ENCODE results near the gene IGF1R.
A peak's percentile ranks its signal among the peaks of the same experiment; 100 is the strongest.

Gene IGF1R

GRCh38 chr15:98855067-98855814 lies 206.9 kb downstream of the IGF1R start:
- DNase-seq (ENCODE audit: low read depth in 2 of 3, low spot score in 1 of 3) = no peak

- no peak for DNase-seq (ENCODE audit: low read depth in 2 of 3, low spot score in 1 of 3)
Observed at GRCh38 chr15:98855815-98856531, 207.6 kb downstream of the IGF1R start.

GRCh38 chr15:98856532-98856907 lies 208.2 kb downstream of the IGF1R start:
- DNase-seq (ENCODE audit: low read depth in 2 of 3, low spot score in 1 of 3) = no peak

- DNase-seq (ENCODE audit: low read depth in 2 of 3, low spot score in 1 of 3) = no peak
Observed at GRCh38 chr15:98858610-98859023, 210.3 kb downstream of the IGF1R start.

- no peak for DNase-seq (ENCODE audit: low read depth in 2 of 3, low spot score in 1 of 3)
Observed at GRCh38 chr15:98859149-98859548, 210.8 kb downstream of the IGF1R start.

- no peak for DNase-seq (ENCODE audit: low read depth in 2 of 3, low spot score in 1 of 3)
Observed at GRCh38 chr15:98860281-98861041, 212.1 kb downstream of the IGF1R start.

GRCh38 chr15:98861188-98861587 lies 212.8 kb downstream of the IGF1R start:
- DNase-seq (ENCODE audit: low read depth in 2 of 3, low spot score in 1 of 3) = no peak

- DNase-seq (ENCODE audit: low read depth in 2 of 3, low spot score in 1 of 3) = no peak
Observed at GRCh38 chr15:98863983-98864382, 215.6 kb downstream of the IGF1R start.

- peak; percentile 59 to 66 (median 61) for DNase-seq (ENCODE audit: low read depth in 2 of 3, low spot score in 1 of 3)
Observed at GRCh38 chr15:98865397-98866339, 217.3 kb downstream of the IGF1R start.

- DNase-seq (ENCODE audit: low read depth in 2 of 3, low spot score in 1 of 3) = no peak
Observed at GRCh38 chr15:98866511-98866910, 218.2 kb downstream of the IGF1R start.

GRCh38 chr15:98868564-98868963 lies 220.2 kb downstream of the IGF1R start:
- DNase-seq (ENCODE audit: low read depth in 2 of 3, low spot score in 1 of 3) = no peak

GRCh38 chr15:98870788-98871187 lies 222.4 kb downstream of the IGF1R start:
- DNase-seq (ENCODE audit: low read depth in 2 of 3, low spot score in 1 of 3) = no peak

- DNase-seq (ENCODE audit: low read depth in 2 of 3, low spot score in 1 of 3) = no peak
Observed at GRCh38 chr15:98872774-98873173, 224.4 kb downstream of the IGF1R start.

GRCh38 chr15:98873441-98874218 lies 225.3 kb downstream of the IGF1R start:
- DNase-seq (ENCODE audit: low read depth in 2 of 3, low spot score in 1 of 3) = no peak

- DNase-seq (ENCODE audit: low read depth in 2 of 3, low spot score in 1 of 3) = no peak
Observed at GRCh38 chr15:98874370-98874769, 226.0 kb downstream of the IGF1R start.

GRCh38 chr15:98874773-98875172 lies 226.4 kb downstream of the IGF1R start:
- no peak for DNase-seq (ENCODE audit: low read depth in 2 of 3, low spot score in 1 of 3)

- no peak for DNase-seq (ENCODE audit: low read depth in 2 of 3, low spot score in 1 of 3)
Observed at GRCh38 chr15:98875309-98875708, 227.0 kb downstream of the IGF1R start.

- DNase-seq (ENCODE audit: low read depth in 2 of 3, low spot score in 1 of 3) = no peak
Observed at GRCh38 chr15:98876451-98877369, 228.4 kb downstream of the IGF1R start.

- DNase-seq (ENCODE audit: low read depth in 2 of 3, low spot score in 1 of 3) = no peak
Observed at GRCh38 chr15:98878172-98878571, 229.8 kb downstream of the IGF1R start.

All from stimulated activated CD4-positive, alpha-beta T cell treated with anti-CD3 and anti-CD28 coated beads, Interleukin-12 subunit alpha, Interleukin-12 subunit beta, amount 100 ng/mL, for 48 hours (primary cell).